Esophagus squamous epithelium (tissue), 4 donors: ENCODE results near the gene MT1M.

Experiments used
- CTCF ChIP-seq, 6 experiments: fragments of 450-650 bp in 4 of 6; fragments of 200-600 bp in 2 of 6; sonication (generic) in 2 of 6; IDR thresholded peaks; one replicate each; pipeline ENCODE4 v1.5.1; 2016 to 2019; ENCODE audit warnings: antibody characterized with exemption in 6 of 6, mild to moderate bottlenecking in 4 of 6, moderate library complexity in 4 of 6
- POLR2A ChIP-seq, 4 donors: fragments of 450-650 bp; IDR thresholded peaks; one replicate each; pipeline ENCODE4 v1.6.1; 2017; ENCODE audit warnings: antibody characterized with exemption in 4 of 4, mild to moderate bottlenecking in 4 of 4, moderate library complexity in 3 of 4

- TF ChIP-seq POLR2A (IDR thresholded peaks at IDR 0.05) (peak in 2 of 4 donors; percentile 29 to 36), CTCF (IDR thresholded peaks at IDR 0.05) (peak in 1 of 6 experiments; percentile 4)
Observed at GRCh38 chr16:56607109-56607618, 25.3 kb upstream of the MT1M start.
